NCI-H2227 treated with DMSO at 0.1 percent for 48 hours (cell line): ENCODE measurements around the gene IARS2.
"Not testable (repeated sequence)": the region's sequence is repeated elsewhere in the genome, so short reads cannot be mapped to it uniquely, and the experiment has no call there.

Source experiments
- DNase-seq: peaks from one replicate; lab custom pipeline; 2025; lab: John Stamatoyannopoulos, UW

The IARS2 gene

DNA sequence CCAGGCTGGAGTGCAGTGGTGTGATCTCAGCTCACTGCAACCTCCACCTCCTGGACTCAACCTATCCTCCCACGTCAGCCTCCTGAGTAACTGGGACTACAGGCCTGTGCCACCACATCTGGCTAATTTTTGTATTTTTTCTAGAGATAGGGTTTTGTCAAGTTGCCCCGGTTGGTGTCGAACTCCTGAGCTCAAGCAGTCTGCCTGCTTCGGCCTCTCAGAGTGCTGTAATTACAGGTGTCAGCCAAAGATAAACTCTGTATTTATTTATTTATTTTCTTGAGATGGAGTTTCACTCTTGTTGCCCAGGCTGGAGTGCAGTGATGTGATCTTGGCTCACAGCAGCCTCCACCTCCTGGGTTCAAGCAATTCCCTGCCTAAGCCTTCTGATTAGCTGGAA, 18.7 kb downstream of the IARS2 start:
- not testable (repeated sequence) for DNase-seq

DNA sequence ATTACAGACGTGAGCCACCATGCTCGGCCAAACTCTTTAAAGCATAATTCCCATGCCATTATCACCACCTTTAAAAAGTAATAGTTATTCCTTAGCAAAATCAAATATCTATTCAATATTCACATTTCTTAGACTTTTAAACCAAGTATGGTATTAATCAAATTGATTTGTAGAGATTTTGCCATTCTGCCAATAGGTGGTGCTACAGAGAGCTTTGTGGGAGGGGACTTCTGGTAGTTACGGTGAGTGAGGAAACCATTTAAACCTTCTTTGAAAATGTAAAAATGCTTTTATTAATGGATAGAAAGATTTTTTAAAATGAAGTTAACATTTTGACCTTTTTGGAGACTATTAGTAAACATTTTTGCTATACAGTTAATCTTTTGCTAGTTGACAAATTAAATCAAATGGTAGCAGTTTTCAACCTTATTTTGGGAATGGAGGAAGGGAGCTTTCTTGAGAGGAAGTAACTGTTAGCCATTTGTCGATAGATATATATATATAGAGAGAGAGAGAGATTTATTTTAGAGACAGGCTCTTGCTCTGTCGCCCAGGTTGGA, 19.3 kb downstream of the IARS2 start:
- DNase-seq = no peak

DNA sequence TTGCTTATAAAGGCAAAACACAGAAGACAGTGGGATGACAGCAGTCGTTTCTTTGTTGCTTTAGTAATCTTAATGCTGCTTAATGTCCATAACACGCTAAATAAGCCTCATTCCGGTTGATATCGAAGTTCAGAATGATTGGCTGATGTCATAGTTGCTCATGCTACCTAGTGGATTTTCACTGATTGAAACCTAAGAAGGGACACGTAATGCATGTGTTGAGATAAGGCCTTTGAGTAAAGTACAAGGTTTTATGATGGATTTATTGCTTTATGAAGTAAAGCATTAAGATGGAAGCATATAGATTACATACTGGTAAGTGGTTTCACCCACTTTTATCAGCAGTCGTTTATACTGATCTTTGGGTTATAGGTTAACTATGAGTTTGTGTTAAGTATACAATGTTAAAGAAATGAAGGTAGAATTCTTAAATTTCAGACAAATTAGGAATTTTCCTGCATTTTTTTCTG, 25.1 kb downstream of the IARS2 start:
- no peak for DNase-seq

DNA sequence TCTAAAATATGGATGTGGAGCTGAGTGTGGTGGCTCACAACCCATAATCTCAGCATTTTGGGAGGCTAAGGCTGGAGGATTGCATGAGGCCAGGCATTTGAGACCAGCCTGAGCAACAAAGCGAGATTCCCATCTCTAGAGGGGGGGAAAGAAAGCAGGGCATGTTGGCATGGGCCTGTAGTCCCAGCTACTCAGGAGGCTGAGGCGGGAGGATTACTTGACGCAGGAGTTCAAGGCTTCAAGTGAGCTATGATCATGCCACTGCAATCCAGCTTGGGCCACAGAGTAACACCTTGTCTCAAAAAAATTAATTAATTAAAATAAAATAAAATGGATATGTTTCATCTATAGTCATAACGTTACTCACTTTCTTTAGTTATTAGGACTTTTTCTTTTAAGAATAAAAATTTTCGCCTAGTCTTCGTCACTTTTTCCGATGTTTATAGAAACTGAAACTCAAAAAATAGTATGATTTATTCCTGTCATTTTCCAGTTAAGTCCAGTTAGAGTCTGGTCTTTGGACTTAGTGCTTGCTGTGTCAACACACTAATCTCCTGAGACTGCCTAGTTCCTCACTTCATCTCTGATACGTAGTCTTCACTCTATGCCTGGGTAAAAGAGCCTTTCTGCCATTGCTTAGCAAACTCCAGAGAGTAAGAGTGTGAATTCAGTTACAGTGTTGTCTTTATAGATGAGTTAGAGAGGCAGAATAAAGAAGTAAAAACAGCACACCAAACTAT, 28.0 kb downstream of the IARS2 start:
- no peak for DNase-seq

DNA sequence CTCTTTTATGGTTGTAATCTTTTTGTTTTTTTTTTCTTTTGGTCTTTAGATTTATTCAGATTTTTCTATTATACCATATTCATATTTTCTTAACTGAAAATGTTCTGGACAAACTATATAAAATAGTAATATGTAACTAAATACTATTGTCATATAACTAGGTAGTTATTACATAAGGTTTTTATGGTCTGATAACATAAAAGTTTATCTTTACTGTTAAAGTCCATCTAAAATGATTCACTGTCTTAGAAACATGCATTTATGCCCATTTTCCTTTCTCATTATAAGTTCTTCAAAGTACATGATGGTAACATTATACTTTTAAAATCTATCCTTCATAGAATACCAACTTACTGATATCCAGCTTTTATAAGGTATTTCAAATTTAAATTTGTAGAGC, 29.1 kb downstream of the IARS2 start:
- DNase-seq = no peak

DNA sequence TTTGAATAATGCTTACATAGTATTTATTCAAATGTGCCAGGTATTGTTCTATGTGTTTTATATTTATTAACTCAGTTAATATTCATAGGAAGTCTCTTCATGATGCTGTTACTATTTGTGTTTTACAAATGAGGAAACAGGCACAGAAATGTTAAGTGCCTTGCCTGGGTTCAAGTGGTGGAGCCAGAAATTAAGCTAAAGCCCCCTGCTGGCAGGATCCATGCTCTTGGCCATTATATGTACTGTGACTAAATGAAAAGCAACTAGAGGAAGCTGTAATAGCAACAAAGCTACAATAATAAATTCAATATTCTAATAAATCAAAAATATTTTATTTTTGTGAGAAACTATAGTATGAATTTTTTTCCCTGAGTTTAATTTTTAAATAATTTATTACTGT, 30.0 kb downstream of the IARS2 start:
- DNase-seq = no peak

DNA sequence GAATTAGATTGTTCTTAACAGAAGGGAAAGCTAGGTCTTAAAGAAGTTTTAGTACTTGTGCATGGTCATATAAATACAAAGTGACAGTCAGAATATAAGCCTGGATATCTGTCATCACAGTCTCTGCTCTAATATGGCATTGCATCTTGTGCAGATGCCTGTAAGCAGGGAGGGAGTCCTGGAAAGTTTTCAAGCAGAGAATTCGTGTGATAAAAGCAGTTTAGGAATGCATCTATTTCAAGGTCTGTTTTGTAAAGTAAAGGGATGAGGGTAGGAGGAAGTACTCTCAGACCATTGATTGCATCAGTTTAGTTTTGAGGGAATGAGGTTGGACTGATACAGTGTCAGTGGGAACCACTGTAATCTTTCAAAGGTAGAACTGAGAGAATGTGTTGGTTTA, 30.6 kb downstream of the IARS2 start:
- no peak for DNase-seq

DNA sequence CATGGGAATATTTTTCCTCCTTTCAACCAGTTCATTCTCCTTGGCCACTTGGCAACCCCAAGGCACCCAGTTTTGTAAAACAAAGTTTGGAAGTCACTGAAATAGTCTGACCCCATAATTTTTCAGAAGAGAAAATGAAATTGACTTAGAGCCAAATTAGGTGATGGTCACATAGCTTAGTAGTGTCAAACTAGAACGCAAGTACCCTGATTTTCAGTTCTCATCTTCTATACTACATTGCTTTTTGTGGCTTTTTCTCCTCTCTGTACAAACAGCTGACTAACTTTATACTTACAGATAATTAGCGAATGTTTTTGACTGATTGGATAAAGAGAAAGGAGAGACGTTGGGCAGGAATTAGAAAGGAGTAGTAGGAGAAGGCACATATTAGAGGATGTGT, 33.1 kb downstream of the IARS2 start:
- no peak for DNase-seq

DNA sequence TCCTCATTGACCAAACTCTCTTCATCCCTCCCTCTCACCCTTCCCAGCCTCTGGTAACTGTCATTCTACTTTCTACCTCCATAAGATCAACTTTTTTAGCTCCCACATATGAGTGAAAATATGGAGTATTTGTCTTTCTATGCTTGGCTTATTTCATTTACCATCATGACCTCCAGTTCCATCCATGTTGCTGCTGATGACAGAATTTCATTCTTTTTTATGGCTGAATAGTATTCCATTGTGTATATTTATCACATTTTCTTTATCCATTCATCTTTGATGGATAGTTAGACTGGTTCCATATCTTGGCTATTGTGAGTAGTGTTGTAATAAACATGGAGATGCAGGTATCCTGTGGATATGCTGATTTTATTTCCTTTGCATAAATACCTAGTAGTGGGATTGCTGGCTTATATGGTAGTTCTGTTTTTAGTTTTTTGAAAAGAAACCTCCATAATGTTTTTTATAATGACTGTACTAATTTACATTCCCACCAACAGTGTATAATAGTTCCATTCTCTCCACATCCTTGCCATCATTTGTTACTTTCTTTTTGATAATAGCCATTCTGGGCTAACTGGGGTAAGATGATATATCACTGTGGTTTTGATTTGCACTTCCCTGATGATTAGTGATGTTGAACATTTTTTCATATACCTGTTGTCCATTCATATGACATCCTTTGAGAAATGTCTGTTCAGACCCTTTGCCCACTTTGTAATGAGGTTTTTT, 35.7 kb downstream of the IARS2 start:
- no peak for DNase-seq

DNA sequence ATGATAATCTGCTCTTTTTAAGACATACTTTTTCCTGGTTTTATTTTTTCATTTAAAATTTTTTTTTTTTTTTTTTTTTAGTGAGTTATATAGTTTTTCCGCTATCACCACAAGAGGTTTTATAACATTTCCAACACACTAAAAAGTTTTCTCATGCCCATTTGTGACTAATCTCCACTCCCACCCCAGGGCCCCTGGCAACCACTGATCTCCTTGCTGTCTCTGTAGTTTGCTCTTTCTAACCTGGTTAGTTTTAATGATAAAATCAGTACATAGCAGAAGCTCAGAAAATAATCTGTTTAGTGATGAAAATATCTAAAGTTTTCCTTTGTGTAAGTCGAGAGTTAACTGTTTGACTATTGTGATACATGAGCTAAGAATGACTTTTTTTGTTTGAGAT, 41.8 kb downstream of the IARS2 start:
- DNase-seq = no peak

DNA sequence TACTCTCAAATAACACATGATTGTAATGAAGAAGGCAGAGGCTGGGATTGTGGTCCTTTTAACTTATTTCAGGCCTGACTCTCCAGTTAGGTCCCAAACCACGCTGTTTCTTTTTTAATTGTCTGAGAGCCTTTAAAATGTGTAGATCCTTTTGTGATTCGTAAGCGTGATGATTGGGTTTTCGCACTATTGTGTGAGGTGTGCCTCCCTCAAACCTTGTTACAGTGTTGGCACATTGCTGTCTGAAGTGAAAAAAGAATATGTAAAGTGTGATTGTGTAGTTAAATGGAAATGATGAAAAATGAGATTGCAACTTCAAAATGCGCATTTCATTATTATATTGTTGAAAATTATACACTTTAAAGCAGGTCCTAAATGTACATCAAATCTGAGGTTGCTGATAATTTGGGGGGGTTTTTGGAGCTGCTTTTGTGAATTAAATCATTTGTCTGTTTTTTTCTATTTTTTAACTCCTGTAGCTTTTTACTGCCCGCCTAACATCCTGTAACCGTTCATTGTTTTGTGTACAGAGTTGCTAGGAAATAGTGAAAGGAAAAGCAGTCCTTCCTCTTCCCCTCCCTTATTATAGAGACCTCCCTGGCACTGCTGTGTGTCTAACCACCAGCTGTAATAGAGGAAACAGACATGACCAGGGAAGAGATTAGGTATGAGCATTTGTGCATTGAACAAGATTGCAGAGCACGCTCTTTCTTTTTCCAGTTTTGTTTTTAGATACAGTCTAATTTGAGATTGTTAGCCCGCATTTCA, 43.3 kb downstream of the IARS2 start:
- no peak for DNase-seq

DNA sequence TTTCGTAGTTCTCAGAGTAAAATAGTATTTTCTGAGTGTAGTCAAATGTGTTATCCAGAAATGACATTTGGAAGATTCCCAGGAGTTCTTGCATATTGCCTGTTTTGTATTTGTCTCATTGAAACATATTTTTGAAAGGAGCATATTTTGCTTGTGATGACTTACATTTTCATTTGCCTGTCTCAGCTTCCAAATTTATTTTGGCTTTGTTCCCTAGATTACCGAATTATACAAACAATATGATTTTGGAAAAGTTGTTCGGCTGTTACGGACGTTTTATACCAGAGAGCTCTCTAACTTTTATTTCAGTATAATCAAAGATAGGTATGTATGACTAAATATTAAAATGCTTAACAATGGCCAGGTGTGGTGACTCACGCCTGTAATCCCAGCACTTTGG, 46.0 kb downstream of the IARS2 start:
- DNase-seq = no peak

DNA sequence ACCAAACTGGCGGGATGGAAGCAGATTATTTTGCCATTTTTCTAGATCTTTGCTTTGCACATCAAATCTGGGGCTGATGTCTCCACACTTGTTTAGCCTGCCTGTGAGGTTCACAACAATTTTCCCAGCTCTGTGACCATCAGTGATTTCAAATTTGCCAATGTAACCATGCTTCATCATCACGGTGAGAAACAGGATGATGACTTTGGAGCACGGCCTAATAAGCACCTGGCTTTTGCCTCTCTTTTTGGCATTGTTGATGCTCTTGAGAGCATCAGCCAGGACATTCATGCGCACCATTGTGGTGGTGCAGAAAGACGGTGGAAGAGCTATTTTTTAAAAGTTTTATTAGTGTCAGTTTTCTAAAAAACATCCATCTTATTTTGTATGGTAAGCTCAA, 50.1 kb downstream of the IARS2 start:
- DNase-seq = no peak

DNA sequence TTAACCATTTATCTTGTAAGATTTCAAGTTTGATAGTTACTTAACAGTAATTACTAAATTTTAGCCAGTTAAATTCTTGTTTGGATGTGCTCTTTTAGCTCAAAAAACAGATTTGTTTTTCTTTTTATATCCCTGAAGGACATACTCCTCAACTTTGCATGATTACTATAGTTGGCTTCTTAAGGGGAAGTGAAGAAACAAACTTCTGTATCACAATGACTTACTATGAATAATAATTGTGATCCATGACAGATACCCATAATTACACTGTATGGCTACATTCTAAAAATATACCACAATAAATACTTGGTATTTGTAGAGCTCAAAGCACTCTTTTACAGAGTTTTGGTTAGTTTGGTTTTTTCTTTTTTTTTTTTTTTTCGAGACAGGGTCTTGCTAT, 55.8 kb downstream of the IARS2 start:
- DNase-seq = no peak

DNA sequence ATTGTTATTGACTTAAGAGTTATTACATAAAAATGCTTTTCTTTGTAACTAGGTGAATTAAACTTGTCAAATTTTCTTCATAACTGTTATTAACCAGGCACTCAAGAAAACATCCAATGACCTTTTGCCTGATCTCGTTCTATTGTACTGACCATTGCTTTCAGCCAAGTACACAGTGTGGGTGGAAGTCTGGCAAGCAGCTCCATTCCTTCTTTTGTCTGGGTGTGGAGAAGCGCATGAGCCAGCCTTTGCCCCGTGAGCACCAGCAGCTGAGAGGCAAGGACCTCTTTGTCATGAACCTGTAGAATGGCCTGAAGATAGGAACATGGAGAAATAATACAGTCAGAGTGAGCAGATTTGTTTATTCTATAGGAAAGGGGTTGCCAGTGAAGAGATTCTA, 57.5 kb downstream of the IARS2 start:
- DNase-seq = peak; percentile 78

DNA sequence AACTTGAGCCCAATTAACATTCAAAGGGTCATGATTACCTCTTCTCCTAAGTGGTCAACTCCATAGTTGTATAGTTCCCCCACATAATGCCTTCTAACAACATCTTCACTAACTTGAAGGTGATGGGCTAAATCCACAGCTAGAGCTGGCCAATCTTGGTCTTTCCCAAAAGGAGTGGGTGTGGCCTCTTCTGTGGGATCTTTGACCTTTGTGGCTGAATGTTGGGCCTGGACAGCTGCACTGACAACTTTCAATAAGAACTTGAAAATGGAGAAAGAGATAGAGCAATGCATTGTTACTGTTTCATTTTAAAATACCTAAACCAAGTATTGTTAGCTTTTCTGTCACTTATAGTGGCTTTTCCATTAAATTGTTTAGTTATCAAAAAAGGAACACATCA, 59.2 kb downstream of the IARS2 start:
- no peak for DNase-seq

DNA sequence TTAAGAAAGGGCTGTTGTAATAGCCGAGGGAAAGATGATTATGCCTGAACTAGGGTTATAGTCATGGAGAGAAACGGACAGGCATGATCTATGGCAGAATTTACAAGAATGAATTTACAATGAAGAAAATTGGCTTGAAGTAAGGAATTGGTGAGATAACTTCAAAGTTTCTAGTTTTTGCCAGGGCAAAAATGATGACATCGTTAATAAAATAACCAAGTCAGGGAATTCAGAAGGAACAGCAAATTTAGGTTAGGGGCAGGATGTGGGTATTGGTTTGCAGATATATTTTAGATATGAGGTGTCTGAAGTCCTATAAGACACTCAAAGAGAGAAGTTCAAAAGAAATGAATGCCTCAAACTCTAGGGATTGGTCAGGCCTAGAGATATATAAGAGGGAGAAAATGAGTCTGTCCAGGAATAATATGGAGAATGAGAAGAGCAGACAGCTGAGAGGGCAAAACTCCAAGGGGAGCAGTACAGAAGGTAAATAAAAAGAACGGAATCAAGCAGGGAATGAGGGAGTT, 62.8 kb downstream of the IARS2 start:
- no peak for DNase-seq

DNA sequence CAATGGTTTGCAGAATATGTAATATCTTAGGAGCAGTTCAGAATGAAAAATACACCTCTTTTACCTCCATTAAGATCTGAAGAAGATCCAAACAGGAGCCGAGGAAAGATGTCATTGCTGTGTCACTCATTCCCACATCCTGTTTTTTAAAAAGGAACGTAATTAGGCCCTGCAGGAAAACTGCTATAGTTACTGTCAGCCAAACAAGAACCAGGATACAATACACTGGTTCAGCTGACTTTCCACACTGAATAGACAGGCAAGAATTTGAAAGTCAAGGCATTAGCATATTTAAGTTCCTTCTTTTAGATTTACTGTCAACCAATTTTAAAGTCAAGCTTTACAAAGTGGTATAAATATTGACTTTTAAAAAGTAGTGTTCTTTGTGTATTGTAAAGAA, 63.8 kb downstream of the IARS2 start:
- no peak for DNase-seq

DNA sequence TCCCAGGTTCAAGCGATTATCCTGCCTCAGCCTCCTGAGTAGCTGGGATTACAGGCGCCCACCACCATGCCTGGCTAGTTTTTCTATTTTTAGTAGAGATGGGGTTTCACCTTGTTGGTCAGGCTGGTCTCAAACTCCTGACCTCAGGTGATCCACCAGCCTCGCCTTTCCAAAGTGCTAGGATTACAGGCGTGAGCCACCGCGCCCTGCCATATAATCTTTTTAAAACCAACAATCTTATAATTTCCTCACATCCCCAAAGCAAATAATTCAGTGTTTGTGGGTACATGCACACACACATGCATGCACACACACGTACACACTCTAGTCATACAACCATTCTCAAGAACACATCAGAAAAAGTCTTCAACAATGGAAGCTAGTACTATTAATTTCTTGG, 64.6 kb downstream of the IARS2 start:
- DNase-seq = not testable (repeated sequence)

DNA sequence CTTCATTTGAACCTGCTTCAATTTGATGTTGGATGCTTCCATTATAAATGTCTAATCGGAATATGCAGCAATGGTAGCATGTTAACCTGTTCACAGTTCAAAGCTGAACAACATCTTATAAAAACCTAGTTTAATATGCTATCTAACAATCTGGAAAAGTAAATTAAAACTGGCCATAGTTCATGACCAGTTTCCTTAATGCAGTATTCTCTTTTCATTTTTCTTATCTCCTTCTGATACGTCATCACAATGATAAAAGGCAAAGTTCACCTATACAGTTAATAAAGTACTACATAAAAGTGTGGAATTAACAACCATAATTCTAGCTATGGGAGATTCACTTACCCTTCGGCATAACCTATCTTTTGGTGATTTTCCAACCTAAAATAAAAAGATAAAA, 65.1 kb downstream of the IARS2 start:
- no peak for DNase-seq

DNA sequence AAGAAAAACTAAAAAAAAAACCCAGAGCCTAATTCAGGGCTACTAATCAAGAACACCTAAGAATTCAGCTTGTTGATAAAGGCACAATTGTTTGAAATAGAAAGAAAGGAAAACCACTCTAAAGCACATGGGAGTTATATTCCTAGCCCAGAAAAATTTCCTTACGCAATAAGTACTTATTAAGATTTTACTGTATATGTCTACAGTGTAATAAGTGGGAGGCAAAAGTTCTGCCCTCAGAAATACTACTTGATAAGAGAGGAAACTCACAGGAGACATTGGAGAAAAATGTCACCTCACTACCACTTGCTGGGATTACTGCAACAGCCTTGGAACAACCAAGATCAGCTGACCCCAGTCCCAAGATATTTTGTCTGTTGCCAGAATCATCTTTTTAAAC, 66.1 kb downstream of the IARS2 start:
- DNase-seq = no peak

DNA sequence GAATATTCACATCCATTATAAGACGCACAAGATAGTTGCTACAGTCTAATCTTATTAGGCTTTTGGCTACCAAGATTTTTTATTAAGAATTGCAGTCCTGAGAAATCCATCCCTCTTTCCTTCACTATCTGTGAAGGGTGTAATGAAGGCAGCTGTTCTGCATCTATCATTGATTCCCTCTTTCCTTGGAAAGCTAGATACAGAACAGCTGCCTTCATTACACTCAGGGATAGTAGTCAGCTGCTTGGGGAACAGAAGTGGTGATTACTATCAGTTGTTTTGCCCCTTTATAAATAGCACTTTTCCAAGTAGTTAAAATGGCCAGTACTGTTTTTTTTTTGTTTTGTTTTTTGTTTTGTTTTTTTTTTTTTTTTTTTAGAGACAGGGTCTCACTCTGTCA, 70.2 kb downstream of the IARS2 start:
- DNase-seq = no peak
